ENCODE data around the gene AFF3. TPM values are rescaled to one million over a fixed set of nuclear protein-coding genes. Genes with fewer than 3 reads are reported as not detected.

Gene AFF3
- total and polyA plus RNA-seq, 10 of the 15 experiments (the other 5 are each of a cell fraction or from before 2014, with no cell fraction given), result 0.26 to 5.5 (median 3.0) TPM

GRCh38 chr2:99857867-99858444, 284.4 kb downstream of the AFF3 start:
- no peak for DNase-seq (ENCODE audit: low read depth, low spot score)
- FAIRE-seq, result no peak
- intact Hi-C loops (cut with micrococcal nuclease; ENCODE audit: unreplicated experiment) (no loop called here), in situ Hi-C loops (cut with MboI) (no loop called here)
- Histone ChIP-seq H3K27ac (ENCODE audit: control insufficient read depth, insufficient read depth) (no peak overlapping the region), H4K20me1 (ENCODE audit: control insufficient read depth, insufficient read depth) (no peaks in the 10 kb centered on the region), H3K4me2 (ENCODE audit: control insufficient read depth, insufficient read depth) (no peak overlapping the region), H3K79me2 (ENCODE audit: control insufficient read depth, insufficient read depth, low read length) (no peaks in the 10 kb centered on the region), H2AFZ (ENCODE audit: control insufficient read depth, low read depth, low read length) (no peak overlapping the region), H3K27me3 (replicated peaks in 1 of 2; ENCODE audit: control insufficient read depth in 2 of 2, insufficient read depth in 2 of 2, low read length in 1 of 2) (no peaks in the 10 kb centered on the region), H3K9me3 (replicated peaks; ENCODE audit: control insufficient read depth, insufficient read depth, low read length) (no peaks in the 10 kb centered on the region), H3K36me3 (ENCODE audit: control insufficient read depth in 2 of 2, insufficient read depth in 2 of 2, low read length in 1 of 2) (no peaks in the 10 kb centered on the region), H3K9ac (ENCODE audit: control insufficient read depth, insufficient read depth, low read length) (no peak overlapping the region), H3K4me1 (ENCODE audit: control insufficient read depth, insufficient read depth, low read length) (peaks cover 6% of the 10 kb centered on the region), H3K4me3 (no peak overlapping the region)
- BruUV-seq (replicated peaks), result no TSS peak
- ChIA-PET SMC1A (ENCODE audit: uncharacterized antibody, unreplicated experiment) (no interaction called here), CTCF (no interaction called here), RAD21 (ENCODE audit: unreplicated experiment) (no interaction called here), POLR2A (no interaction called here)
- TF ChIP-seq MYC (IDR thresholded peaks at IDR 0.05; ENCODE audit: insufficient read depth, insufficient read length, insufficient replicate concordance, low read length, severe bottlenecking), result no peak
- 33% methylated on average over 3 of the region's 4 CpGs for WGBS (ENCODE audit: insufficient coverage, insufficient replicate concordance, low lambda C conversion rate, missing lambda C conversion rate)
- ATAC-seq, result no peak

GRCh38 chr2:99857372-99857771, 285.0 kb downstream of the AFF3 start:
- in situ Hi-C loops (cut with MboI), result no loop called here

More at GRCh38 chr2:99857372-99857771, 285.0 kb downstream of the AFF3 start:
- ChIA-PET SMC1A (ENCODE audit: uncharacterized antibody, unreplicated experiment) (no interaction called here), POLR2A (no interaction called here), RAD21 (ENCODE audit: unreplicated experiment) (no interaction called here), CTCF (no interaction called here)
- Histone ChIP-seq H3K9ac (ENCODE audit: control insufficient read depth, insufficient read depth, low read length) (no peak overlapping the region), H3K4me2 (ENCODE audit: control insufficient read depth, insufficient read depth) (no peak overlapping the region), H4K20me1 (ENCODE audit: control insufficient read depth, insufficient read depth) (no peaks in the 10 kb centered on the region), H3K4me1 (ENCODE audit: control insufficient read depth, insufficient read depth, low read length) (peaks cover 6% of the 10 kb centered on the region), H2AFZ (ENCODE audit: control insufficient read depth, low read depth, low read length) (no peak overlapping the region), H3K27ac (ENCODE audit: control insufficient read depth, insufficient read depth) (no peak overlapping the region), H3K9me3 (replicated peaks; ENCODE audit: control insufficient read depth, insufficient read depth, low read length) (no peaks in the 10 kb centered on the region), H3K4me3 (no peak overlapping the region), H3K27me3 (replicated peaks in 1 of 2; ENCODE audit: control insufficient read depth in 2 of 2, insufficient read depth in 2 of 2, low read length in 1 of 2) (no peaks in the 10 kb centered on the region), H3K36me3 (ENCODE audit: control insufficient read depth in 2 of 2, insufficient read depth in 2 of 2, low read length in 1 of 2) (no peaks in the 10 kb centered on the region), H3K79me2 (ENCODE audit: control insufficient read depth, insufficient read depth, low read length) (no peaks in the 10 kb centered on the region)
- BruUV-seq (replicated peaks), result no TSS peak
- DNase-seq (ENCODE audit: low read depth, low spot score) (no peak), FAIRE-seq (no peak), ATAC-seq (no peak)
- WGBS (ENCODE audit: insufficient coverage, insufficient replicate concordance, low lambda C conversion rate, missing lambda C conversion rate), result 33% methylated on average over 1 of the region's 1 CpG
- TF ChIP-seq CREB1 (IDR thresholded peaks at IDR 0.05; ENCODE audit: low read depth), result no peak
- no peak for TF ChIP-seq PRDM15 (CRISPR knock-in tag; IDR thresholded peaks at IDR 0.05)
- TF ChIP-seq GABPA (IDR thresholded peaks at IDR 0.05; ENCODE audit: low read depth), result no peak
- TF ChIP-seq CBFB (IDR thresholded peaks at IDR 0.05; ENCODE audit: low read depth), result no peak
- no peak for TF ChIP-seq BCL3 (IDR thresholded peaks at IDR 0.05; ENCODE audit: borderline replicate concordance, insufficient read depth, low read depth, low read length, poor library complexity, severe bottlenecking)
- TF ChIP-seq NRF1 (conservative IDR thresholded peaks at IDR 0.05; ENCODE audit: low read depth, low read length), result no peak
- no peak for TF ChIP-seq CBX5 (IDR thresholded peaks at IDR 0.05; ENCODE audit: low read depth)
- intact Hi-C loops (cut with micrococcal nuclease; ENCODE audit: unreplicated experiment), result no loop called here

Data from GM12878 (cell line).